HepG2 (cell line): ENCODE results near the gene WFDC5. TPM values are rescaled to one million over a fixed set of nuclear protein-coding genes. Genes with fewer than 3 reads are reported as not detected.

Source experiments
- CCDC6 ChIP-seq: sonication (generic); formaldehyde crosslinking; IDR thresholded peaks from 2 replicates; pipeline ENCODE4 v1.8.1; 2022; ENCODE audit warnings: mild to moderate bottlenecking, missing genetic modification reagents, moderate library complexity
- CREB1 ChIP-seq, 2 experiments: fragments of 450-650 bp in 1 of 2; IDR thresholded peaks; 2 replicates each; pipeline ENCODE4 v1.6.1; 2016 to 2017; ENCODE audit warnings: control low read depth in 1 of 2, mild to moderate bottlenecking in 1 of 2, missing compliant biosample characterization in 1 of 2, missing genetic modification characterization in 1 of 2
- ETV6 ChIP-seq: sonication (generic); formaldehyde crosslinking; conservative IDR thresholded peaks from 2 replicates; pipeline ENCODE4 v1.4.0; 2020; ENCODE audit warnings: missing genetic modification reagents
- FOXA3 ChIP-seq: IDR thresholded peaks from 2 replicates; pipeline ENCODE4 v1.6.1; 2016; ENCODE audit warnings: missing genetic modification reagents, missing compliant biosample characterization
- KLF12 ChIP-seq: sonication (generic); formaldehyde crosslinking; IDR thresholded peaks from 2 replicates; pipeline ENCODE4 v1.4.0; 2020; ENCODE audit warnings: missing genetic modification reagents, borderline replicate concordance
- PCBP1 ChIP-seq: fragments of 200-400 bp; formaldehyde crosslinking; IDR thresholded peaks from 2 replicates; pipeline ENCODE4 v1.6.1; 2017; ENCODE audit warnings: mild to moderate bottlenecking, low read depth, low read length, borderline replicate concordance
- ZNF460 ChIP-seq: sonication (generic); formaldehyde crosslinking; IDR thresholded peaks from 2 replicates; pipeline ENCODE4 v1.5.1; 2020; ENCODE audit warnings: missing genetic modification reagents, mild to moderate bottlenecking, borderline replicate concordance
- ZNF841 ChIP-seq: sonication (generic); formaldehyde crosslinking; IDR thresholded peaks from 2 replicates; pipeline ENCODE4 v1.8.1; 2023; ENCODE audit warnings: missing genetic modification reagents, borderline replicate concordance
- ZNF878 ChIP-seq: sonication (generic); formaldehyde crosslinking; IDR thresholded peaks from 2 replicates; pipeline ENCODE4 v1.8.1; 2023; ENCODE audit warnings: mild to moderate bottlenecking, missing genetic modification reagents, moderate library complexity
- polyA plus RNA-seq, 8 experiments: library from polyadenylated mRNA; depleted of rRNA in 3 of 8; stranded (reverse) in 7 of 8; unstranded in 1 of 8; fragments of >200 nt; fragmentation: Illumina TruSeq in 4 of 8; extraction: Trizol in 4 of 8; gene quantifications; 2 replicates each; pipeline versions ENCODE4 v1.2.1 to v1.2.3, GENCODE V29; 2011 to 2016; ENCODE audit warnings: low read depth in 4 of 8, missing spikeins in 1 of 8, mixed read lengths in 1 of 8; ENCODE audit not compliant: insufficient read depth in 1 of 8
- total RNA-seq, 5 experiments: library from RNA; depleted of rRNA; stranded (reverse); fragments of >200 nt; fragmentation: Illumina TruSeq; extraction: Trizol; gene quantifications; 2 replicates each; pipeline ENCODE4 v1.2.3, GENCODE V29; 2016; ENCODE audit warnings: low read depth in 1 of 5
- TF ChIP-seq, protein P1 (sequence below): sonication (generic); formaldehyde crosslinking; IDR thresholded peaks from 2 replicates; pipeline ENCODE4 v1.4.0; 2020; ENCODE audit warnings: missing genetic modification reagents

The WFDC5 gene
- total and polyA plus RNA-seq, 2 of the 13 experiments (the other 11 are each of a cell fraction or from before 2014, with no cell fraction given): not detected

DNA sequence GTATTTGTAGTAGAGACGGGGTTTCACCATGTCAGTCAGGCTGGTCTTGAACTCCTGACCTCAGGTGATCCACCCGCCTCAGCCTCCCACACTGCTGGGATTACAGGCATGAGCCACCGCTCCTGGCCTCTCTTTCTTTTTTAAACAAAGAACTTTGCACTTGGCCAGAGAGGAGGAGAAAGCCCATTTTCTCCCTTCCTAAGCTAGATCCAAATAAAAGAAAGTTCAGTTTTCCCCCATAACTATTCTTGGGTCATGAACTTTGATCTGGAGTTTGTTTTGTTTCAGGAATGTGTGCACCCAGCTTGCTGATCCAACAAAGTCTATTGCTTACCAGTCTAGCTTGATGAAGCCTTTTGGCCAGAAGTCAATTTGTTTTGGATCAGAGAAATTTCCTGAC, 37.4 kb downstream of the WFDC5 start (continued):
- no peak for TF ChIP-seq ETV6 (CRISPR knock-in tag)
- TF ChIP-seq KLF12 (CRISPR knock-in tag): no peak
- no peak; the same call in 1 of the 2 replicates for TF ChIP-seq ZNF460
- no peak for TF ChIP-seq CCDC6 (CRISPR knock-in tag)
- TF ChIP-seq FOXA3 (CRISPR knock-in tag): peak; percentile 73
- TF ChIP-seq, protein P1, sequence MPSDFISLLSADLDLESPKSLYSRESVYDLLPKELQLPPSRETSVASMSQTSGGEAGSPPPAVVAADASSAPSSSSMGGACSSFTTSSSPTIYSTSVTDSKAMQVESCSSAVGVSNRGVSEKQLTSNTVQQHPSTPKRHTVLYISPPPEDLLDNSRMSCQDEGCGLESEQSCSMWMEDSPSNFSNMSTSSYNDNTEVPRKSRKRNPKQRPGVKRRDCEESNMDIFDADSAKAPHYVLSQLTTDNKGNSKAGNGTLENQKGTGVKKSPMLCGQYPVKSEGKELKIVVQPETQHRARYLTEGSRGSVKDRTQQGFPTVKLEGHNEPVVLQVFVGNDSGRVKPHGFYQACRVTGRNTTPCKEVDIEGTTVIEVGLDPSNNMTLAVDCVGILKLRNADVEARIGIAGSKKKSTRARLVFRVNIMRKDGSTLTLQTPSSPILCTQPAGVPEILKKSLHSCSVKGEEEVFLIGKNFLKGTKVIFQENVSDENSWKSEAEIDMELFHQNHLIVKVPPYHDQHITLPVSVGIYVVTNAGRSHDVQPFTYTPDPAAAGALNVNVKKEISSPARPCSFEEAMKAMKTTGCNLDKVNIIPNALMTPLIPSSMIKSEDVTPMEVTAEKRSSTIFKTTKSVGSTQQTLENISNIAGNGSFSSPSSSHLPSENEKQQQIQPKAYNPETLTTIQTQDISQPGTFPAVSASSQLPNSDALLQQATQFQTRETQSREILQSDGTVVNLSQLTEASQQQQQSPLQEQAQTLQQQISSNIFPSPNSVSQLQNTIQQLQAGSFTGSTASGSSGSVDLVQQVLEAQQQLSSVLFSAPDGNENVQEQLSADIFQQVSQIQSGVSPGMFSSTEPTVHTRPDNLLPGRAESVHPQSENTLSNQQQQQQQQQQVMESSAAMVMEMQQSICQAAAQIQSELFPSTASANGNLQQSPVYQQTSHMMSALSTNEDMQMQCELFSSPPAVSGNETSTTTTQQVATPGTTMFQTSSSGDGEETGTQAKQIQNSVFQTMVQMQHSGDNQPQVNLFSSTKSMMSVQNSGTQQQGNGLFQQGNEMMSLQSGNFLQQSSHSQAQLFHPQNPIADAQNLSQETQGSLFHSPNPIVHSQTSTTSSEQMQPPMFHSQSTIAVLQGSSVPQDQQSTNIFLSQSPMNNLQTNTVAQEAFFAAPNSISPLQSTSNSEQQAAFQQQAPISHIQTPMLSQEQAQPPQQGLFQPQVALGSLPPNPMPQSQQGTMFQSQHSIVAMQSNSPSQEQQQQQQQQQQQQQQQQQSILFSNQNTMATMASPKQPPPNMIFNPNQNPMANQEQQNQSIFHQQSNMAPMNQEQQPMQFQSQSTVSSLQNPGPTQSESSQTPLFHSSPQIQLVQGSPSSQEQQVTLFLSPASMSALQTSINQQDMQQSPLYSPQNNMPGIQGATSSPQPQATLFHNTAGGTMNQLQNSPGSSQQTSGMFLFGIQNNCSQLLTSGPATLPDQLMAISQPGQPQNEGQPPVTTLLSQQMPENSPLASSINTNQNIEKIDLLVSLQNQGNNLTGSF (CRISPR knock-in tag): no peak
- no peak for TF ChIP-seq PCBP1
- TF ChIP-seq CREB1 (IDR thresholded peaks at IDR 0.05): no peak
- peak; percentile 47; the same call in 1 of the 2 replicates for TF ChIP-seq CREB1 (CRISPR knock-in tag; IDR thresholded peaks at IDR 0.05)
- TF ChIP-seq ZNF878 (CRISPR knock-in tag): 0 out of 2 replicates have a peak, but pooled peaks have one; percentile 45
- TF ChIP-seq ZNF841 (CRISPR knock-in tag): no peak
